Kidney (tissue), 14 donors: ENCODE results near the gene CRK. TPM values are rescaled to one million over a fixed set of nuclear protein-coding genes. Genes with fewer than 3 reads are reported as not detected.
A peak's percentile ranks its signal among the peaks of the same experiment; 100 is the strongest.

Experiments
- DNase-seq, 5 donors: peaks; one replicate each; pipeline ENCODE4 v3.0.0-alpha.2; 2013 to 2020
- FAIRE-seq: peaks from 2 replicates; lab custom pipeline; 2012; peaks lifted over from hg19 to GRCh38; lab: Jason Lieb, UNC
- H3K27ac ChIP-seq, 2 donors: one replicate each; pipeline ENCODE4 v1.7.0; 2013; ENCODE audit warnings: low read depth in 2 of 2, low read length in 2 of 2, inconsistent platforms in 1 of 2
- H3K27me3 ChIP-seq: one replicate; pipeline ENCODE4 v1.7.1; 2013; ENCODE audit warnings: low read length, inconsistent platforms; ENCODE audit not compliant: control insufficient read depth, insufficient read depth
- H3K36me3 ChIP-seq, 3 donors: one replicate each; pipeline versions ENCODE4 v1.7.0 to v1.7.1; 2013; ENCODE audit warnings: low read length in 3 of 3, control low read depth in 1 of 3, inconsistent platforms in 1 of 3; ENCODE audit not compliant: insufficient read depth in 3 of 3, control insufficient read depth in 2 of 3
- H3K4me1 ChIP-seq, 3 donors: one replicate each; pipeline versions ENCODE4 v1.7.0 to v1.7.1; 2013; ENCODE audit warnings: low read length in 3 of 3, inconsistent platforms in 1 of 3, low read depth in 1 of 3; ENCODE audit not compliant: control insufficient read depth in 2 of 3, insufficient read depth in 2 of 3
- H3K4me3 ChIP-seq, 3 donors: one replicate each; pipeline versions ENCODE4 v1.7.0 to v1.8.1; 2013; ENCODE audit warnings: low read length in 3 of 3, control low read depth in 1 of 3, inconsistent platforms in 1 of 3
- H3K9ac ChIP-seq, 3 donors: one replicate each; pipeline versions ENCODE4 v1.7.0 to v1.7.1; 2013; ENCODE audit warnings: low read length in 3 of 3, control low read depth in 1 of 3, inconsistent platforms in 1 of 3
- H3K9me3 ChIP-seq, 3 donors: one replicate each; pipeline versions ENCODE4 v1.7.0 to v1.7.1; 2013; ENCODE audit warnings: low read length in 3 of 3, control low read depth in 1 of 3, inconsistent platforms in 1 of 3; ENCODE audit not compliant: control insufficient read depth in 2 of 3, insufficient read depth in 1 of 3
- intact Hi-C: fragments of 100-400 bp; cut with DNase I; formaldehyde crosslinking; loops from one replicate; pipeline ENCODE4 v1.11.1; 2022
- polyA plus RNA-seq: library from polyadenylated mRNA; stranded (reverse); fragments of 350-450 nt; fragmentation: Illumina TruSeq; extraction: RNeasy Lipid Tissue Mini Kit (QIAGEN cat#74804); gene quantifications from one replicate; pipeline ENCODE4 v1.2.3, GENCODE V29; 2014; ENCODE audit warnings: low read depth, low replicate concordance; ENCODE audit not compliant: insufficient read depth
- total RNA-seq: library from RNA; stranded (reverse); fragmentation: NEBNext Ultra II Directional; extraction: Animal tissue kit (Norgen Biotek cat#: 25700); gene quantifications from one replicate; pipeline ENCODE4 v1.2.1, GENCODE V29; 2021
- TF ChIP-seq, protein P1 (sequence below): IDR thresholded peaks from 3 replicates; pipeline ENCODE4 v1.5.1; 2012; ENCODE audit warnings: mild to moderate bottlenecking, moderate library complexity, borderline replicate concordance; ENCODE audit not compliant: insufficient read depth; ENCODE audit errors: extremely low read depth
- donor health status: control.
- donor health status: control.
- donor health status: control.
- donor health status: control.
- donor health status: control.
- donor health status: DM: yes; HTN: yes; CAD: no.
- donor health status: Normal renal cell carcinoma (clear cell type).

Gene CRK
- total and polyA plus RNA-seq, 2 donors from 2014 or later = 26.8 to 61.3 TPM

DNA sequence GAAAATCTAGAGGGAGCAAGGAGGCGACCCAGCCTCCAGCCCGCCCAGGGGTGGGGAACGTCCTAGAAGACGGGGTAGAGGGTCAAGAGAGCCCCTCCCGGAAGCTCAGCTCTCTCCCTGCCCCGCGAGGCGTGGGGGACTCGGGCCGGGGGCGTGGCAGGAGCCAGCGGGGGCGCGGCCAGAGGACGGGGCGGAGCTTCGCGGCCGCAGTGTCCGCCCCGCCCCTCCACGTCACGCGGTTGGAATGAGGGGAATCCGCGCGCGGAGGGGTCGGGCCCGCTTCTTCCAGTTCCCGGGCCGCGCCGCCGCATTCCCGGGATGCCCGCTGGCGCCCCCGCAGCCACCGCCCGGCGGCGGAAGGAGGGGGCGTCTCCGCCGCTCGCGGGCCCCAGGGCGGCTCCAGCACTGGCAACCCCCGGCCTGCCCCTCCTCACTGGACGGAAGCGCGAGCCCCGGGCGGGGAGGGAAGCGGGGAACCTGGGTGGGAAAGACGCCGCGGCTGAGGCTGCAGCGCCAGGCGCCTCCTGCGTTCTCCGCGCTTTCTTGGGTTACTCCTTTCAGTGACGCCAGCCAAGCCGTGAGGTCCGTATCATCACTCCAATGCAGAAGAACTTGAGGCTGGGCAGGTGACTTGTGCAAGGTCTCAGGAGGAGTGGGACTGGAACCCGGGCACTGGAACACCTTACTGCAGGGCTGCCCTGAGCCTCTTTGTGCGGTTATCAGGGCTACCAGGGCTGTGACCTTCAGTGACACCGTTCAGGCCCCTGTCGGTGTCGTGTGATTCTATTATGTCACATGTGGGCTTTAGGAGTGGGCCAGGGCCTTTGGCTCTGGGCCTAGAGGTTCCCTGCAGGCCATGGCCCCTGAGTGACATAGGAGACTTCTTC is 32.1 kb upstream of the CRK start:
- TF ChIP-seq, protein P1, sequence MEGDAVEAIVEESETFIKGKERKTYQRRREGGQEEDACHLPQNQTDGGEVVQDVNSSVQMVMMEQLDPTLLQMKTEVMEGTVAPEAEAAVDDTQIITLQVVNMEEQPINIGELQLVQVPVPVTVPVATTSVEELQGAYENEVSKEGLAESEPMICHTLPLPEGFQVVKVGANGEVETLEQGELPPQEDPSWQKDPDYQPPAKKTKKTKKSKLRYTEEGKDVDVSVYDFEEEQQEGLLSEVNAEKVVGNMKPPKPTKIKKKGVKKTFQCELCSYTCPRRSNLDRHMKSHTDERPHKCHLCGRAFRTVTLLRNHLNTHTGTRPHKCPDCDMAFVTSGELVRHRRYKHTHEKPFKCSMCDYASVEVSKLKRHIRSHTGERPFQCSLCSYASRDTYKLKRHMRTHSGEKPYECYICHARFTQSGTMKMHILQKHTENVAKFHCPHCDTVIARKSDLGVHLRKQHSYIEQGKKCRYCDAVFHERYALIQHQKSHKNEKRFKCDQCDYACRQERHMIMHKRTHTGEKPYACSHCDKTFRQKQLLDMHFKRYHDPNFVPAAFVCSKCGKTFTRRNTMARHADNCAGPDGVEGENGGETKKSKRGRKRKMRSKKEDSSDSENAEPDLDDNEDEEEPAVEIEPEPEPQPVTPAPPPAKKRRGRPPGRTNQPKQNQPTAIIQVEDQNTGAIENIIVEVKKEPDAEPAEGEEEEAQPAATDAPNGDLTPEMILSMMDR = no peak
- intact Hi-C loops = no loop called here
- FAIRE-seq (no peak), DNase-seq (peak; percentile 89 to 96 (median 93))
- H3K4me3 ChIP-seq = peak overlapping the region; percentile 54 to 61 (median 56)
- H3K9ac ChIP-seq = peak overlapping the region; percentile 14 to 70 (median 49)
- peaks cover 0 to 29% (median 0%) of the 10 kb centered on the region in 3 donors for H3K4me1 ChIP-seq
- H3K27me3 ChIP-seq = no peaks in the 10 kb centered on the region
- H3K36me3 ChIP-seq = peaks cover 0 to 2% (median 2%) of the 10 kb centered on the region in 3 donors
- peak overlapping the region; percentile 83 to 93 for H3K27ac ChIP-seq
- H3K9me3 ChIP-seq = no peaks in the 10 kb centered on the region

DNA sequence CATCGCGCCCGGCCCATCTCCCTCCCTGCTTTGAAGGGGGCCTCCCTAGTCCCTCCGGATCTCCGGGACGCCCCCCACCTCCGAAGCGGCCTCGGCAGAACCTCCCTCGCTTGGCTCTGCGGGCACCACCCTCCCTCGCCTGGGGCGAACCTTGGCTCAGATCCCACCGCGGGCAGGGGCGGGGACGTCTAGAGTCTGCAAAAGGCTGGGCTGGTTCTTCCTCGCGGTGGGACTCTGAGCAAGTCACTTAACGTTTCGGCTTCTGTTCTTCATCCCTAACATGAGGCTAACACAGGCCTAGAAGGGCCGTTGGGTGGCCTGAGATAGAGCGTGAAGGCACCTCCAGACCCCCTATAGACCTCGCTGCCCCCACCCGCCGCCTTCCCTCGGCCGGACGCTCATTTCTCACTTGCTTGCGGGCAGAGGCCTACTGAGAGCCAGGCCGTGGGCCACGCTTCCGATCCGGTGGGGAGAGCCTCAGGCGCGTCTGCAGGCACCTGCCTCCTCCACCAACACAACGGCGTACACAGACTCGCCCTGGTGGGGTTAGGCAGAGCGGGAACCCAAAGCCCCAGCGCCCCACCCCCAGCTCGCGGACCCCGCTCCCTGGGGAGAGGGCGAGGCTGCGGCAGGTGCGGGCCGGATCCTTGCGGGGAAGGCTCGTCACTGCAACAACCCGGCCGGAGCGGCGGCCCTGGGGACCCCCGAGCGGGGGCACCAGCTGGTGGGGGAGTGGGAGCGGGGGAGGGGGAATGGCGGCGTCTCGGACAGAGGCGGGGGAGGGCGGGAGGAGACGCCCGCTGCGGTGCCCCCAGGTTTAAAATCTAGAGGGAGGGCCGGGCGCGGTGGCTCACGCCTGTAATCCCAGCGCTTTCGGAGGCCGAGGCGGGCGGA is 31.0 kb upstream of the CRK start:
- intact Hi-C loops = no loop called here
- TF ChIP-seq, protein P1 = no peak
- H3K4me1 ChIP-seq = peaks cover 0 to 27% (median 0%) of the 10 kb centered on the region in 3 donors
- H3K36me3 ChIP-seq = peaks cover 0 to 7% (median 2%) of the 10 kb centered on the region in 3 donors
- H3K9ac ChIP-seq = no peak overlapping the region
- FAIRE-seq (no peak), DNase-seq (peak; percentile 57 to 94 (median 80))
- peak overlapping the region in 2 of 3 donors; percentile 9 to 17 for H3K4me3 ChIP-seq
- no peaks in the 10 kb centered on the region for H3K27me3 ChIP-seq
- H3K9me3 ChIP-seq = no peaks in the 10 kb centered on the region
- peak overlapping the region; percentile 83 to 90 for H3K27ac ChIP-seq

DNA sequence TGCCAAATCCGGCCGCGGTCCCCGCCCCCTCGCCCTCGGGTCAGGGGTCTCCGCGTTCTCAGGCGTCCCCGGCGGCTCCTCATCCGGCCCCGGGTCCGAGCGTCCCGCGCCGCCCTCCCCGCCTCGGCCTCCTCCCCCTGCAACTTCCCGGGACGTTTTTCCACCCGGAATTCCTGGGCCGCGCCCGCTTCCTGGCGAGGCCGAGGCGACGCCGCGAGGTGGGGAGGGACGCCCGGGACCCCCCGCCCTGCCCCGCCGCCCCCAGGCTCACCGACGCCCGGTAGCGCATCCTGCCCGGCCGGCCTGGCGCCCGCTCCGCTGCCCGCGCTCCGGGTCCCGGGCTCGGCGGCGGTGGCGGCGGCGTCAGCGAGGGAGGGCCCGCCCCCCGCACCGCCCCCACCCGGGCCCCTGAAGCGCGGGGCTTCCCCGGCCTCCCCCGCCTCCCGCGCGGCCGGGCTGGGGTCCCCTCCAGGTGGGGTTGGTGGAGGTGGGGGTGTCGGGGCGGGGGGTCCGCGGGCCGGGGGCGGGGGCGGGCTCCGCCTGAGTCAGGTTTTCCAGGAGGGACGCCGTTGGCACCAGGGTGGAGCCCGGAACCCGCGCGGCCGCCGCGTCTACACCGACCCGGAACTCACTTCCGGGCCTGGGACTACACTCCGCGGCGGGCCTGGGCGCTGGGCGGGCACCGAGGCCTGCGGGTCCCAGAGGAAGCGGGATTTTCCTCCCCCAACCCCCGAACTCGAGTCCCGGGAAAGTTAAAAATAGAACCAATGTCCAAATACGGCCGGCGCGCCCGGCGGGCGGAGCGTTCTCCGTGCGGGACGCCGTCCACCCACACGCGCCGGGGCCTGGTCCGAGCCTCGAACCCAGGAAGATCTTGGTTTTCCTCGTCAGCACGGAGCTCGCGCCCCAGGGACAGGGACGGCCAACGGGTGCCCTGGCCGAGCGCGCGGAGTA is 29.7 kb upstream of the CRK start:
- peaks cover 0 to 22% (median 0%) of the 10 kb centered on the region in 3 donors for H3K4me1 ChIP-seq
- H3K36me3 ChIP-seq = peaks cover 3 to 17% (median 7%) of the 10 kb centered on the region in 3 donors
- no peaks in the 10 kb centered on the region for H3K27me3 ChIP-seq
- peak overlapping the region in 2 of 3 donors; percentile 41 to 81 for H3K9ac ChIP-seq
- FAIRE-seq (no peak), DNase-seq (peak; percentile 51 to 89 (median 80))
- peak overlapping the region in 2 of 3 donors; percentile 31 to 66 for H3K4me3 ChIP-seq
- TF ChIP-seq, protein P1 = no peak
- no peaks in the 10 kb centered on the region for H3K9me3 ChIP-seq
- intact Hi-C loops = no loop called here
- peak overlapping the region; percentile 91 to 93 for H3K27ac ChIP-seq
